ENCODE measurements around the gene AKR1C1. TPM values are rescaled to one million over a fixed set of nuclear protein-coding genes. Genes with fewer than 3 reads are reported as not detected.
"Not testable (repeated sequence)": the region's sequence is repeated elsewhere in the genome, so short reads cannot be mapped to it uniquely, and the experiment has no call there.

AKR1C1 gene
- total and polyA plus RNA-seq, 9 donors: 3.6 to 22.9 (median 19.1) TPM

DNA sequence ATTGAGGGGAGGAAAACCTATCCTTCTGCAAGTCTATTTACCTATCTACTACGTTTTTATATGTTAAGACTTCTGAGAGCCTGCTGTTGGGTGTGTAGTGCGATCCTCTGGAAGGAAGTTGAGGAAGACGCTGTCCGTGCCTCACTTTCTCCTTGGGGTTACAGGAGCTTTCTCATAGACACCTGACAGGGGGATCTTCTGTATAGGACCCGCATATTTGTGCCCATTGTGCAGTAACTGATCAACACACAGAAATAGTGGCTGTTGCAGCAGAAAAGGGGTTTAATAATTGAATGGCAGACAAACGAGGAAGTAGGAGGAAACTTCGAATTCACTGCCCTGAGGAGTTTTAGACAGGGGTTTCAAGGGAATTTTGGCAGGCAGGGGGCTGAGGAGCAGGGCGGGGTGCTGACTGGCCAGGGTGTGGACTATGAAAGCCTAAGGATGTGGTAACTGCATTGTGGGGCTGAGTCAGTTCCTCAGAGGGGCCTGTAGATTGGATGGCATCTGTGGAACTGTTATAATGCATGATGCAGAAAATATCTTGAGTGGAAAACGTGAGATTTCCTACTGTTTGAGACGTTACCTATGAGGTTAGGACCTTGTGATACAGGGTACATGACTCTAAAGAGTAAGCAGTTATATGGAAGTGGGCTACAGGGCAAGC, 58.5 kb downstream of the AKR1C1 start:
- intact Hi-C loops (cut with DNase I): not testable (repeated sequence)

DNA sequence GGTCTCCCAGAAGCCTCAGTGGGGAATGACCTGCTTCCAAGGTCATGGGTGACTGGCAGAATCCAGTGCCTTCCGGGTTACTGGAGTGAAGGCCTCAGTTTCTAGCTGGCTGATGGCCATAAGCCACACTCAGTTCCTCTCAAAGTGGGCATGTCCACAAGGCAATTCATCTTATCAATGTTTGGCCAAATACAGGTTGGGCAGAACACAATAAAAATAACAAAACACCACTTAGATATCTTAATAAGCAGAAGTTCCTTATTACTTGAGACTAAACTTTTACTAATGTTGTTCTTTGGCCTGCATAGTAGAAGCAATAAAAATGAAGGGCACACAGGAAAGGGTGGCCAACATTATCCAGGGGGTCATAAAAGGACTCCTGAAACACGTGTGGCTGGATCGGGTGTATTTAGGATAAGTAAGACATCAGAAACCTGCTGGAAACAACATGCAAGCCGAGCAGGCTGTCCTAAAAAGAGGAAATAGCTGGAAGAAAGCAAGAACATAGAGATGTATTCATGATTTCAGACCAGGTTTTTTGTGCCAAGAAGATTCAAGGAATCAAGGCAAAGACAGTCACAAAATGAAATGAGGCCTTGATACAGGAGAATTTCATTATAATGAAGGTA, 60.1 kb downstream of the AKR1C1 start:
- 40 to 54% (median 46%) methylated on average over 4 of the region's 4 CpGs for WGBS, 3 donors
- TF ChIP-seq EP300 (IDR thresholded peaks at IDR 0.05) (no peak), POLR2A (IDR thresholded peaks at IDR 0.05) (no peak)
- TF ChIP-seq, protein P1, sequence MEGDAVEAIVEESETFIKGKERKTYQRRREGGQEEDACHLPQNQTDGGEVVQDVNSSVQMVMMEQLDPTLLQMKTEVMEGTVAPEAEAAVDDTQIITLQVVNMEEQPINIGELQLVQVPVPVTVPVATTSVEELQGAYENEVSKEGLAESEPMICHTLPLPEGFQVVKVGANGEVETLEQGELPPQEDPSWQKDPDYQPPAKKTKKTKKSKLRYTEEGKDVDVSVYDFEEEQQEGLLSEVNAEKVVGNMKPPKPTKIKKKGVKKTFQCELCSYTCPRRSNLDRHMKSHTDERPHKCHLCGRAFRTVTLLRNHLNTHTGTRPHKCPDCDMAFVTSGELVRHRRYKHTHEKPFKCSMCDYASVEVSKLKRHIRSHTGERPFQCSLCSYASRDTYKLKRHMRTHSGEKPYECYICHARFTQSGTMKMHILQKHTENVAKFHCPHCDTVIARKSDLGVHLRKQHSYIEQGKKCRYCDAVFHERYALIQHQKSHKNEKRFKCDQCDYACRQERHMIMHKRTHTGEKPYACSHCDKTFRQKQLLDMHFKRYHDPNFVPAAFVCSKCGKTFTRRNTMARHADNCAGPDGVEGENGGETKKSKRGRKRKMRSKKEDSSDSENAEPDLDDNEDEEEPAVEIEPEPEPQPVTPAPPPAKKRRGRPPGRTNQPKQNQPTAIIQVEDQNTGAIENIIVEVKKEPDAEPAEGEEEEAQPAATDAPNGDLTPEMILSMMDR (IDR thresholded peaks at IDR 0.05): no peak
- H3K27ac ChIP-seq: no peak overlapping the region
- H3K9me3 ChIP-seq: no peaks in the 10 kb centered on the region
- H3K4me3 ChIP-seq: no peak overlapping the region
- no peak for DNase-seq
- no peaks in the 10 kb centered on the region for H3K4me1 ChIP-seq (ENCODE audit: insufficient read depth)
- intact Hi-C loops (cut with DNase I): no loop called here
- H3K27me3 ChIP-seq: no peaks in the 10 kb centered on the region
- H3K36me3 ChIP-seq: no peaks in the 10 kb centered on the region

More for the DNA sequence above, 58.5 kb downstream of the AKR1C1 start:
- H3K4me1 ChIP-seq (ENCODE audit: insufficient read depth); H3K36me3 ChIP-seq; H3K9me3 ChIP-seq; DNase-seq; H3K27me3 ChIP-seq; H3K4me3 ChIP-seq; H3K27ac ChIP-seq: not testable (repeated sequence)
- 79 to 81% (median 80%) methylated on average over 9 to 10 of the region's 10 CpGs for WGBS, 3 donors

DNA sequence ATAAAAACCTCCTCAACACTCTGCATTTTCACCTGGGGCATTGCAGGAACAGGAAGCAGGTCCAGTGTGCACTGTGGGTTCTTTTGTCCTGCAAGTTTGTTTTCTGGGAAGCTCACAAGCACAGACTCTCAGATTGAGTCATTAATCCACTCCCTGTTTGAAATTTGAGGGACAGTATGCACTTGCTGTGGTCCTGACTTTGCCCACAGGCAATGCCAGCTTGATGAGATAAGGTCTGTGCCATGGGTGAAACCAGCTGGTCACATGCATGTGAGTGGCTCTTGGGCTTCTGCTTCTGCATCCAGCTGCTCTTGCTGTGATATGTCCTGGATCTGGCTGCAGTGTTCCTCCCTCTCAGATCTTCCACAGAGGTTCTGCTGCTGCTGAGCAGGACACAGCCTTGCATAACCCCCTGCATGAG, 62.3 kb downstream of the AKR1C1 start:
- H3K9me3 ChIP-seq; H3K4me3 ChIP-seq; intact Hi-C loops (cut with DNase I); H3K27ac ChIP-seq; H3K36me3 ChIP-seq; DNase-seq; H3K4me1 ChIP-seq (ENCODE audit: insufficient read depth); H3K27me3 ChIP-seq: not testable (repeated sequence)

DNA sequence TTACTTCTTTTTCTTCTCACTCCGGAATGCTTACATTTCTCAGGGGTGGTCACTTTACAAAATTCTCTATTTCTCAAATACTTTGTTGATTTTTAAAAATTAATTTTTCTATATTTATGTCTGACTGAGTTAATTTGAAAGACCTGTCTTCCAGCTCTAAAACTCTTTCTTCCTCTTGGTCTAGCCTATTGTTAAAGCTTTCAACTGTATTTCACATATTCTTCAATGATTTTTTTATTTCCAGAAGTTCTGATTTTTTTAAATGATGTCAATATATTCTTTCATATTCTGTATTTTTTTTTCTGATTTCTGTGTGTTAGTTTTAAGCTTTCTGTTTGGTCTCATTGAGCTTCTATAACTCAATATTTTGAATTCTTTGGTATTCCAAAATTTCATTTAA, 67.8 kb downstream of the AKR1C1 start:
- Histone ChIP-seq H3K4me3 (no peak overlapping the region), H3K27ac (no peak overlapping the region), H3K36me3 (no peaks in the 10 kb centered on the region), H3K27me3 (no peaks in the 10 kb centered on the region), H3K4me1 (ENCODE audit: insufficient read depth) (no peaks in the 10 kb centered on the region), H3K9me3 (no peaks in the 10 kb centered on the region)
- intact Hi-C loops (cut with DNase I): no loop called here
- no peak for DNase-seq
- no peak for TF ChIP-seq POLR2A (IDR thresholded peaks at IDR 0.05)
- TF ChIP-seq, protein P1 (IDR thresholded peaks at IDR 0.05): no peak
- TF ChIP-seq EP300 (IDR thresholded peaks at IDR 0.05): no peak
- WGBS, 3 donors: 89 to 94% (median 90%) methylated on average over 1 of the region's 1 CpG

DNA sequence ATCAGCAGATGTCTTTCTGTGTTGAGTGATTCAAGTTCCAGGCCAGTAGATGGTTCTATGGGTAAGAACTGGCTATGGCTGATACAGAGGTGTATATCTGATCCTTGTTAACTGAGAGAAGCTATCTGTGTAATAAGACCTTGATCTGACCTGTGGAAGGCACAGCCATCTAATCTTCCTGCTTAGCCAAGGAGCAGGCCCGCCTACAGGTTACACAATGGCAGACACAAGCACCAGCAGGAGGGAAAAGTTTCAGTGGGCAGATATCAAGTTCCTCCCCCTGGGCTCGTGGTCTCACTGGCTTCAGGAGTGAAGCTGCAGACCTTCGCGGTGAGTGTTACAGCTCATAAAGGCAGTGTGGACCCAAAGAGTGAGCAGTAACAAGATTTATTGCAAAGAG, 68.4 kb downstream of the AKR1C1 start:
- 71 to 76% (median 73%) methylated on average over 4 of the region's 4 CpGs for whole genome bisulfite sequencing, 3 donors
- H3K27me3 ChIP-seq; intact Hi-C loops (cut with DNase I); H3K9me3 ChIP-seq; DNase-seq; H3K27ac ChIP-seq; H3K4me1 ChIP-seq (ENCODE audit: insufficient read depth); H3K36me3 ChIP-seq; H3K4me3 ChIP-seq: not testable (repeated sequence)

DNA sequence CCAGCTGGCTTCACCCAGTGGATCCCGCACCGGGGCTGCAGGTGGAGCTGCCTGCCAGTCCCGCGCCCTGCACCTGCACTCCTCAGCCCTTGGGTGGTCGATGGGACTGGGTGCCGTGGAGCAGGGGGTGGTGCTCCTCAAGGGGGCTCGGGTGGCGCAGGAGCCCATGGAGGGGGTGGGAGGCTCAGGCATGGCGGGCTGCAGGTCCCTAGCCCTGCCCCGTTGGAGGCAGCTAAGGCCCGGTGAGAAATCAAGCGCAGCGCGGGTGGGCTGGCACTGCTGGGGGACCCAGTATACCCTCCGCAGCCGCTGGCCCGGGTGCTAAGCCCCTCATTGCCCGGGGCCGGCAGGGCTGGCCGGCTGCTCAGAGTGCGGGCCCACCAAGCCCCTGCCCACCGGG, 69.2 kb downstream of the AKR1C1 start:
- H3K9me3 ChIP-seq; DNase-seq; H3K4me3 ChIP-seq; H3K36me3 ChIP-seq; H3K4me1 ChIP-seq (ENCODE audit: insufficient read depth); intact Hi-C loops (cut with DNase I); H3K27me3 ChIP-seq; H3K27ac ChIP-seq: not testable (repeated sequence)
- 89 to 94% (median 89%) methylated on average over 22 of the region's 22 CpGs for WGBS, 3 donors

Small RNA genes within 50 kb of the gene (small RNA-seq; reads per million reads assigned to genes)
- not detected for gene RF00096

Other genes starting within 250 kb of the AKR1C1 start
- 1 to 10 TPM; 2.3 to 8.1 (median 4.5) TPM for gene AKR1E2, start 137.2 kb upstream of the AKR1C1 start, total RNA-seq
- gene AKR1E2, start 137.2 kb upstream of the AKR1C1 start, polyA plus RNA-seq: 1 to 10 TPM; 1.3 to 2.2 TPM
- gene AKR1C2, start 40.4 kb downstream of the AKR1C1 start, total RNA-seq: 10 to 100 TPM in 5 of 7 donors, 1 to 10 TPM in 2; 2.0 to 17.4 (median 14.0) TPM
- 10 to 100 TPM in 1 of 2 donors, 1 to 10 TPM in 1; 9.8 to 24.5 TPM for gene AKR1C2, start 40.4 kb downstream of the AKR1C1 start, polyA plus RNA-seq
- gene AKR1C3, start 131.0 kb downstream of the AKR1C1 start, total RNA-seq: 10 to 100 TPM; 10.7 to 26.5 (median 19.3) TPM
- gene AKR1C3, start 131.0 kb downstream of the AKR1C1 start, polyA plus RNA-seq: 10 to 100 TPM; 12.5 to 13.8 TPM
- gene AKR1C8, start 221.7 kb downstream of the AKR1C1 start, total RNA-seq: under 1 TPM in 1 of 7 donors, not detected in 6; 0.80 TPM
- gene AKR1C8, start 221.7 kb downstream of the AKR1C1 start, polyA plus RNA-seq: not detected
- not detected for gene AKR1C4, start 233.4 kb downstream of the AKR1C1 start, total RNA-seq
- gene AKR1C4, start 233.4 kb downstream of the AKR1C1 start, polyA plus RNA-seq: not detected

Data from ovary (tissue), 9 donors.